Thyroid gland (tissue), 4 donors: ENCODE measurements around the gene LDB2.

Experiments
- CTCF ChIP-seq, 6 experiments: fragments of 200-600 bp in 3 of 6; fragments of 450-650 bp in 3 of 6; sonication (generic) in 3 of 6; IDR thresholded peaks; one replicate each; pipeline ENCODE4 v1.5.1; 2016 to 2019; ENCODE audit warnings: antibody characterized with exemption in 6 of 6, mild to moderate bottlenecking in 2 of 6, inconsistent platforms in 1 of 6, moderate library complexity in 1 of 6
- POLR2A ChIP-seq, 2 donors: fragments of 450-650 bp; IDR thresholded peaks; one replicate each; pipeline ENCODE4 v1.6.1; 2017; ENCODE audit warnings: antibody characterized with exemption in 2 of 2, mild to moderate bottlenecking in 2 of 2, moderate library complexity in 1 of 2

- TF ChIP-seq CTCF (IDR thresholded peaks at IDR 0.05) (no peak), POLR2A (IDR thresholded peaks at IDR 0.05) (no peak)
Measured at GRCh38 chr4:16908377-16909021, 10.1 kb upstream of the LDB2 start.
